Esophagus muscularis mucosa (tissue), 3 donors: Measurements from ENCODE around the gene RHEBL1.

Experiments
- CTCF ChIP-seq, 3 experiments: fragments of 200-600 bp in 2 of 3; fragments of 450-650 bp in 1 of 3; sonication (generic) in 2 of 3; IDR thresholded peaks; one replicate each; pipeline ENCODE4 v1.5.1; 2017 to 2019; ENCODE audit warnings: antibody characterized with exemption in 3 of 3, mild to moderate bottlenecking in 2 of 3, moderate library complexity in 1 of 3
- POLR2A ChIP-seq: fragments of 450-650 bp; IDR thresholded peaks from one replicate; pipeline ENCODE4 v1.6.1; 2017; ENCODE audit warnings: antibody characterized with exemption, moderate library complexity, mild to moderate bottlenecking, low read depth

- TF ChIP-seq CTCF (IDR thresholded peaks at IDR 0.05): no peak
- no peak for TF ChIP-seq POLR2A
Observed at GRCh38 chr12:49091836-49092085, 22.0 kb upstream of the RHEBL1 start.
